ENCODE results near the gene MAPK1.
"Not testable (repeated sequence)": the region's sequence is repeated elsewhere in the genome, so short reads cannot be mapped to it uniquely, and the experiment has no call there.

Gene MAPK1

DNA sequence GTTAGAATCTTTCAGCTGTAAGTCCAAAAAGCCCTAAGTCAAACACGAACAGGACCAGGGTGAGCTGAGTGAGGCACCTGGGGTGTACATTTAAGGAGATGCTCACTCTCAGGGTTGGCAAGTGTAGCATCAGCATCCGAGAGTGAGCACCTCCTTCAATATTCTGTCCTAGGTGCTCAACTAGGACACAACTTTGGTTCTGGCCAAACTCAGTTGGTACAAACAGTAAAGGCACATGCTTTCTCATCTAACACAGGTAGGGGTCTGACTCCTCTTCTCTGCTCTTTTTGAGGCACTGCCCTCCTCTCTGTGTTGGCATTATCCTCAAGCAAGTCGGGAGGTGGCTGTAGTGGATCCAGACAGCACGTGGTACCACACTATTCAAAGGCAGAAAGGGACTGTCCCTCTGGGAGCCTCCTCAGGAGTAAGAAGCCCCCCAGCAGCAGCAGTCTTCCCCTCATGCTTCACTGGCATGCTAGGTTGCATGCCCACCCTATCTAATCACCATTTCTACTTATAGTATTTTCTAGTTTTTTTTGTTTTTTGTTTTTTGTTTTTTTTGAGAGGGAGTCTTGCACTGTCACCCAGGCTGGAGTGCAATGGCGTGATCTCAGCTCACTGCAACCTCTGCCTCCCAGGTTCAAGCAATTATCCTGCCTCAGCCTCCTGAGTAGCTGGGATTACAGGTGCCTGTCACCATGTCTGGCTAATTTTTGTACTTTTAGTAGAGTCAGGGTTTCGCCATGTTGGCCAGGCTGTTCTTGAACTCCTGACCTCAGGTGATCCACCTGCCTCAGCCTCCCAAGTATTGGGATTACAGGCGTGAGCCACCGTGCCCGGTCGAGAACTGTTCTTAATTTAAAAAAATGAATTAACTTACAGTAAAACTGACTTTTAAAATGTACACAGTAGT is 14.7 kb upstream of the MAPK1 start:
- no peak for DNase-seq

DNA sequence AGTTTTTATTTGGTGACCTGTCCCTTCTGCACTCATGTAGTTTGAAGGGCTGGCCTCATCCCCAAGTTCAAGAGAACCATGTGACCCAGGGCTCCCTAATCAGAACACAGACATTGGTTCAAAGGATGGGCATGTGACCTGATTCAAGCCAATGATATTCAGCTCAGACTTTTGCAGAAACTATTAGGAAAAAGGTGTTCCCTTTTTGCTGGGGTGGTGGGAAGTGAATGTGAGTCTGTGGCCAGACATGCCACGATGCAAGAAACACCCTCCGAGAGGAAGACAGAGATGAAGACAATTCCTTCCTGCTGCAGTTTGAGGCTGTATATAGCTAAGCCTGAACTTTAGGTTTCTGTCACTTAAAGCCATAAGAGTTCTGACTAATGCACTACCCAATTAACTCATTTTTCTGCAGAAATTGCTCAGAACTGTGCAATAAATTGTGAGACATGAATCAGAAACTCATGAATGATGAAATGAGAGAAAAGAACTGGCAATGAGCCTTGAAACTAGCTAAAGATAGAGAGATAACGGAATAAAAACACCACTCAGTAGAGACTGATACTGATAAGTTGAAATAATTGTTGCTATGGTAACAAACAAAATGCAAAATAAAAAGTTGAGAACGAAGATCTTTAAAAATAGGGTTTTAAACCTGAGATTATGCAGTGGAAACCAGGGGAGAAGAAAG is 9.2 kb upstream of the MAPK1 start:
- peak; percentile 56 for DNase-seq

DNA sequence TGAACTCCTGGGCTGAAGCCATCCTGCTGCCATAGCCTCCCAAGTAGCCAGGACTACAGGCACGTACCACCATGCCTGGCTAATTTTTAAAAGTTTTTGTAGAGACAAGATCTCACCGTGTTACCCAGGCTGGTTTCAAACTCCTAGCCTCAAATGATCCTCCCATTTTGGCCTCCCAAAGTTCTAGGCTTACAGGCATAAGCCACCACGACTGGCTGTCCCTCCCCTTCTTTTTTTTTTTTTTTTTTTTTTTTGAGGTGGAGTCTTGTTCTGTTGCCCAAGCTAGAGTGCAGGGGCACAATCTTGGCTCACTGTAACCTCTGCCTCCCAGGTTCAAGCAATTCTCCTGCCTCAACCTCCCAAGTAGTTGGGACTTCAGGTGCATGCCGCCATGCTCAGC is 7.5 kb upstream of the MAPK1 start:
- DNase-seq, result not testable (repeated sequence)

DNA sequence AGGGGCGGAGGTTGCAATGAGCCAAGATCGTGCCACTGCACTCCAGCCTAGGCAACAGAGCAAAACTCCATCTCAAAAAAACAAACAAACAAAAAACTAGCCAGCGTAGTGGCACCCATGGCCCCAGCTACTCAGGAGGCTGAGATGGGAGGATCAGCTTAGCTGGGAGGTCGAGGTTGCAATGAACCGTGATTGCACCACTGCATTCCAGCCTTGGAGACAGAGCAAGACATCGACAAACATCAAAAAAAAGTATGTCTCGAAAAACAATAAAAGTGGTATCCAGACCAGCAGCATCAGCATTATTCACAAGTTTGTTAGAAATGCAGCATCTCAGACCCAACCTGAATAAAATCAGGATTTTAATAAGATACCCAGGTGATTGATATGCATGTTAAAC is 6.2 kb upstream of the MAPK1 start:
- no peak for DNase-seq

DNA sequence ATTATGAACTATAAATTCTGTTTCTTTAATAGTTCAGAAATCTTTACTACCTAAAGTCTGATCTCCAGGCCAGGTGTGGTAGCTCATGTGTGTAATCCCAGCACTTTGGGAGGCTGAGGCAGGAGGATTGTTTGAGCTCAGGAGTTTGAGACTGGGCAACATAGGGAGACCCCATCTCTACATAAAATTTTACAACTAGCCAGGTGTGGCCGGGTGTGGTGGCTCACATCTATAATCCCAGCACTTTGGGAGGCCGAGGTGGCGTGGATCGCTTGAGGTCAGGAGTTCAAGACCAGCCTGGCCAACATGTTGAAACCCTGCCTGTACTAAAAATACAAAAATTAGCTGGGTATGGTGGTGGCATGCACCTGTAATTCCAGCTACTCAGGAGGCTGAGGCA is 5.3 kb upstream of the MAPK1 start:
- DNase-seq, result not testable (repeated sequence)

DNA sequence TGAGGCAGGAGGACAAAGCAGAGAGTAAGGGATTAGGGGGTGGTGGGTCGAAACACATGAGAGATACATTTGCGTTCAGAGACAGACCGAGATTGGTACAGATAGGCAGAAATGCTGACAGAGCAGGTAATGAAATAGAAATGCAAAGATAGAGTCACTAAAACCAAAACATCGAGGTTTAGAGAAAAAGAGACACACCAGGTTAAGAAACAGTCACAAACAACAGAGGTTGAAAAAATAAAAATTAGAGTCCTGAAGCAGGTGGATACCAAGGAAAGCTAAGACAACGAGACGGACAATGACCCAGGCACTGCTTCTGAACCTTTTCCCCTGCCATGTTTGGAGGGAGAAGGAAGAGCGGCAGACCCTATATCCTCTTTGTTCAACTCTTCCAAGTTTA is 1.2 kb upstream of the MAPK1 start:
- no peak for DNase-seq

DNA sequence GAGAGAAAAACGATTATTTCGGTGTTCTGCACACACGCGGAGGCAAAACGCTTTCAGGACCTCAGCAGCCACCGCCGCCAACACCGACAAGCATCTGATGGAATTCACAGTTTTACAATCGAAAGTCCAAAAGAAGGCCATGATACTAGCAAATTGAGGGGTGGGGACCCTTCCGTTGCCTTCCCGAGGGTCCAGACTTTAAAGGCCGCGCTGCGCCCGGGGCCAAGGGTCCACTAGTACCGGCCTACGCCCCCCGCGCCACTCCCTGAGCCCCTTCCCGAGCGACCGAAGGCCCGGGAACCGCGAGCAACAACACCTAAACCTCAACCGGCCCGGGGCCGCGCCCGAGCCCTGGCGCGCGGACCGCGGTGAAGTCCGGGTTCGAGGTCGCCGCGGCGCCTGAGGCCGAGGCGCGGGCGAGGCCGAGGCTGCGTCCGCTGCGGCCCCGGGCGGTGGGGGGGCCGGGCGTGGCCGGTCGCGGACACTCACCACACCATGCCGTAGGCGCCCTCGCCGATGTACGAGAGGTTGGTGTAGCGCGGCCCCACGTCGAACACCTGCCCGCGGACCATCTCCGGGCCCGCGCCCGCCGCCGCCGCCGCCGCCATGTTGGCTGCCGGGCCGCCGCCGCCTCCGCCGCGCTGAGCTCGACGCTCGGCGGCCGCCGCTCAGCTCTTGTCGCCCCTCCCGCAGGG is 465 bp downstream of the MAPK1 start:
- DNase-seq, result peak; percentile 28

DNA sequence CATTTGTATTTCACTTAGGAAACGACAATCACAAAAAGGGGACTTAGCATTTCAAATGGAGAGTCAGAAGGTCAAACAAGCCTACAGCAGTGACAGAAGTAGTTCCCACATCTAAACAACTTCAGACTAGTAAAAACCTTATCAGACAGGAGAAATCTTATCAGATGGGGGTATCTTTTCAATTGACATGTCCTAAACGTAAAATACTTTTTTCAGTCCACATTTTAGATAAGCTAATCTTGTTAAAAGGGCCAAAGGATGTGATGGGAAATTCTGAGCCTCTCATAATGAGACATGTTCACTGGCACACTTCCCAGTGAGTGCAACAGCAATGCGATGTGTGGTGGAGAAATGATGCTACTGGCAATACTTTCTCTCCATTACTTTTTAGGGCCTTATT is 2.4 kb downstream of the MAPK1 start:
- DNase-seq, result peak; percentile 34

DNA sequence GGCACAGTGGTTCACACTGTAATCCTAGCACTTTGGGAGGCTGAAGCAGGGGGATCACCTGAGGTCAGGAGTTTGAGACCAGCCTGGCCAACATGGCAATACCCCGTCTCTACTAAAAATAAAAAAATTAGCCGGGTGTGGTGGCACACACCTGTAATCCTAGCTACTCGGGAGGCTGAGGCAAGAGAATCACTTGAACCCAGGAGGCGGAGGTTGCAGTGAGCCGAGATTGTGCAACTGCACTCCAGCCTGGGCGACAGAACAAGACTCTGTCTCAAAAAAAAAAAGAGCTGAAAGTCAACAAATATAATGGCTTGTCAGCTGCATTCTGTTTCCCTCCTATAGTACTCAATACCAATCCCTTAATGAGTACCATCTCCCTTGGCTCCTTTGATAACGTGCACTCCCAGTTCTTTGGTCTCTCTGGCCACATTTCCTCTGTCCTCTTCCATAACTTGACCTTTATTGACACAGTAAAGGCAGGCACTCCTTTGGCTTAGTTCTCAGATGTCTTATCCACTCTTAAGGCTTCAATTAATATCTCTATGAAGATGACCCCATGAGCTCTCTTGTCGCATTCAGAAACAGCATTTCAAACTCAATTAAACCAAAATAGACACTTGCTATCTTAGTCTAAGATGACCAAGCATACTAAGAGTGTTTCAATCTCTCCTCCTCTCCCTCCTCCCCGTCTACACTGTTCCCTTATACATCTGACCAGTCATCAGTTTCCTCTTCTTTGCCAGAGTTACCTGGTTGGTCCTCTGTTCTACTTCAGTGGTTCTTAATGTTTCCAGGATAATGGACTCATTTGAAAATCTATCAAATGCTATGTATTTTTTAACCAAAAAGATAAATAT is 4.8 kb downstream of the MAPK1 start:
- no peak for DNase-seq

DNA sequence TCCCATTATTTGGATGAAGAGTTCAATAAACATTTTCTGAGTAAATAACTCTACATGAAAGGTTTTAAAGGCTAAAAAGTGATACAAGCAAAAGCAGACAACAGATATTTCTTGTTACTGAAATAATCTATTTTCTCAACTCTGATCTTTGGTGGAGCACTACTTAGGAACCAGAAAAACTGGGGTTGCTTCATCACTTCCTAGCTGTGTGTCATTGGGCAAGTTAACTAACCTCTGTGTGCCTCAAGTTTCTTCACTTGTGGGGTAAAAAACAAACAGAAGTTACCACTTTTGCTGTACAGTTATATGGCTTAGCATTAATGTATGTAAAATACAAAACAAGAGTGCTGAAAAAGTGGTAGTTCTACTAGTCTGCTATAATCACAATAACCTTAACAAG is 5.6 kb downstream of the MAPK1 start:
- DNase-seq, result no peak

DNA sequence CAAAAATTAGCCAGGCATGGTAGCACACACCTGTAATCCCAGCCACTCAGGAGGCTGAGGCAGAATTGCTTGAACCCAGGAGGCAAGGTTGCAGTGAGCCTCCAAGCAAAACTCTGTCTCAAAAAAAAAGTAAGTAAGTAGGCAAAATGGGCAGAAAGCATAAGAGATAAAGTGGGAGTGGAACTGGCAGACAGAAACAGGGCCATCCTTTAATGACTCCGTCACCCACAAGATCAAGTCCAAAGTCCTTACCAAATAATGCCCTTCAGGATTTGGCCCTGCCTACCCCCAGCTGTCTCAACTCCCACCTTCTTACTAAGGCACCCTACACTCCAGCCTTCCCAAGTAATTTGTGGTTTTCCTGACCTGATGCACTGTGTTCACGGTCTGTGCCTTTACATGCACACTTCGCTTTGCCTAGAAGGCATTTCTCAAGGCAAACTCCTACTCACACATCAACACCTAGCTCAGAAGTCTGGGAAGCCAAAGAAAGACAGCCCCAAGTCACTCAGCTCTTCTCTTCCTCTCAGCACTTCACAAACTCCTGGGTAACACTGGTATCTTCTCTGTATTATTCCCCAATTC is 6.1 kb downstream of the MAPK1 start:
- DNase-seq, result no peak

DNA sequence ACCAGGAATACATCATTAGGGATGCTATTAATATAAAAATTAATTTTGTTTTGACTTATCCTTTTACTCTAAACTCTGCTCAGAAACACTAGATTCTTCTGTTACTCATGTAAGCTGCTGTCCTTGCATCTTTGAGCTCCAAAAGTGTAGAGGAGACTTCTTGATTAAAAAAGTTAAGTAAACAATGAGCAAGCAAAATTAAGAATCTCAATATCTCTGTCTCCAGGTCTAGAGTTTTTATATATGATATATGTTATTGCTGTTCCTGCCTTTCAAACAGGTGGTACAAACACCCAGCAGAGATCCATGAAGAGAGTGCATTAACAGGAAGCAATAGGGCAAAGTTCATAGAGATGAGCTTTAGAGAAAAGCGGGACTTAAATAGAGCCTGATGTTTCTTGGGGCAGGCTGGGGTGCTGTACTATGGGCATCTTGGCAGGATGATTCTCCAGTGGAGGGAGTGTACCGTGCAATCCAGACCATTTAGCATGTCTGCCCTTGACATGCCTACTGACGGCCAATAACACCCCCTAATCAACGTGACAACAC is 6.9 kb downstream of the MAPK1 start:
- no peak for DNase-seq

DNA sequence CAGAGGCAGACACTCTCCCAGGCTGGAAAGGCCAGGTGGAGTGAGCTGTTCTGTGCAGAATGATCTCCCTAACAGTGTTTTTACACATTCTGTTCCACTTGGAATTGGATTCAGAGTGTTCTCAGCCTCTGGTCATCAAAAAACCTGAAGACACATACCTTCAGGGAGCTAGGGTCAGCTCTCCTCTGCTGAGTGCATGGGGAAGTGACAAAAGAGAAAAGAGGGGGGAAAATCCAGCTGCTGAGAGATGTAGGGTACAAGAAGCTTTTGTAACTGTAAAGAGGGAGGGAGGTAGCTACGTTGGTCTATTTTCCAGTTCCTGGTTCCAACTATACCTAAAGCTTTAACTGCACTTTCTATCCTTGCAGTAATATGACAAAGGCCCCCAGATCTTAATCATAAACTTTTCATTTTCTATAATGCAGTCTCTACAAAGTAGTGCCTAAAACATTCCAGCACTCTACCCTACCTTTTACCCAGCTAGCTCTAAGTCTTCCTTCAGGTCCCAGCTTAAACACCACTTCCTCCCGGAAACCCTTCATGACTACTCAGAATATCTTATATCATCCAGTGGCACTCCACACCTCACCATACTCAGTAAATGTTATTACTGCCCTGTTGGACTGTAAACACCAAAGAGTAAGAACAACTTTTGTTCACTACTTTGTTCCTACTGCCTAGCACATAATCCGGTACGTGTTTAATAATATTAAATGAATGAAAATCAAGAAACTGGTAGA is 9.2 kb downstream of the MAPK1 start:
- DNase-seq, result no peak

DNA sequence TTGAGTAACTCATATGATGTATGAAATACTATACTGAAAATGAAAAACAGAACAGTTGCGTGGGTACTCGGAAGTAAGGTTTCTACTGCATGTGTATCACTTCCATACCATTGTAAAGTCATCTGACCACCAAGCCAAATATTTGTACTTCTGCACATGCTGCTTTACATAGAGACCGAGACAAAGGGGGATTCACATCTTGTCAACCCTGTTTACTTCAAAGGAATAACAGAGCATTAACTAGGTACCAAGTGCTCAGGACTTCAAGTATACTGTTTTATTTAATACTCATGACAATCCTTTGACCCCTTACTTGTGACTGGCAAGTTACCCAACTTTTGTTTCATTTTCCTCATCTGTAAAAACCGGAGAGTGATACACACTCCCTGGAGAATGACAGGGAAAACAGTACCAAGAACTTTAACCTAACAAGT is 9.9 kb downstream of the MAPK1 start:
- DNase-seq, result no peak

DNA sequence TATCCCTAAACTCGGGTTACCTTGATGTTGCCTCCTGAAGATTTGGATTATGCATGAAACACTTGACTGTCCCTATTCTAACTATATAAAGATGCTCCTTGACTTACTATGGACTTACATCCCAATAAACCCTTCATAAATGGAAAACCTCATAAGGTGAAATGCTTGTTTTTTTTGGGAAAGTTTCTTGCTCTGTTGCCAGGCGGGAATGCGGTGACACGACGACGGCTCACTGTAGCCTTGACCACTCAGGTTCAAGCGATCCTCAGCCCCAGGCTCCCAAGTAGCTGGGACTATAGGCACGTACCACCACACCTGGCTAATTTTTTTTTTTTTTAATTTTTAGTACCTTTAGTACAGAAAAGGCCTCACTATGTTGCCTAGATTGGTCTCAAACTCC is 10.6 kb downstream of the MAPK1 start:
- no peak for DNase-seq

DNA sequence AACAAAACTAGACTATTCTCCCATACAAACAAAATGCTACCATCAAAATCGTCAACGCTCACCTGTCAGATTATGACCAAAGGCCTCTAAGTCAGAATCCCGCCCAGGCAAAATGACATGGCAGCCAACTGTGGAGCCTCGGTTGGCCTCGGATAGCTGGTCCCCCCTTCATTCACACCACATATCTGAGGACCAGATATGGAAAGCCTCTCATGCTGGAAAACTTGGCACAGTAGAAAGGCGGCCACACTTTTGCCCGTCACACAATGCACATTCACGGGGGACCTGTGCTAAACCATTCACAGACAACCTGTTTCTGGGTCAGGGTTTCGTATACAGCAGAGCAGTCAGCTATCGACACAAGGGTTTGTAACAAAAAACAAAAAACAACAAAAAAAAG is 11.2 kb downstream of the MAPK1 start:
- no peak for DNase-seq

DNA sequence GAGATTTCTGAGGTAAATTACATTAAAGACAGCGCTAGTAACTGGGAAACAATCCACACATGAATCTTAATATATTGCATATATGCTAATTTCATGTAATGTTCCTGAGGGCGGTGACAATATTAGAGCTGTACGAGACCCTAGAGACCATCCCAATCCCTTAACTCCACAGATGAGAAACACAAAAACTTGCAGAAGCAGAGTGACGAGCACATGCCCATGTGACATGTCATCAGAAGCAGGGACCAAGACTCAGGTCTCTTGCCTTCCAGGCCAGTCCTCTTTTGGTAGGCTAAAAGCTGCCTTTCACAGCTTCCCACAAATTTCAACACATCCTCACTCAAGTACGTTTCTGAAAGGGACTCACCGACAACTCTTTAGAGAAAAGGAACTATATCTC is 11.8 kb downstream of the MAPK1 start:
- DNase-seq, result no peak

DNA sequence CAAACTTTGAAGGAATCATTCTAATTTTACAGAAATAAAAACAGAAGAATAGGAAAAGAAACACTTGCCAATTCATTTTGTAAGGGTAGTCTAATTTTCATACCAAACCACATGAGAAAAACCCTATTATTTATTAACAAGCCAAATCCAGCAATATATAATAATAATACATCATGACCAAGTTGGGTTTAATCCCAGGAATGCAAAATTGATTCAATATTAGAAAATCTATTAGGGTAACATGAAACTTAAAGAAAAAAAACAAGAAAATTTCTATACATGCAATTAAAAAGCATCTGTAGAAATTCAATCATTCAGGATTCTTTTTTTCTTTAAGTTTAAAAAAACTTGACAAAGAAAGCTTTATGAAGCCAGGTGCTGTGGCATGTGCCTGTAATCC is 16.8 kb downstream of the MAPK1 start:
- no peak for DNase-seq

DNA sequence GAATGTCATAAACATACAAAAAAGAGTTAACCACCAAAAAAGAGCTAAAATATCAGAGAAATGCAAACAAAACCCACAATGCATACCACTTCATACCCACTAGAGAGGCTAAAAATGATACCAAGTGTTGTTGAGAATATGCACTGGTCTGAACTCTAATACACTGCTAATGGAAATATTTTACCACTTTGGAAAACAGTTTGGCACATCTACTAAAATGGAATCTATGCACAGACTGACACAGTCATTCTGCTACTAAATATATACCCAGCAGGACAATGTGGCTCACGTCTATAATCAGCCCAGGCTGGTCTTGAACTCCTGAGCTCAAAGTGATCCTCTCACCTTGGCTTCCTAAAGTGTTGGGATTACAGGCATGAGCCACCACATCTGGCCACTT is 18.0 kb downstream of the MAPK1 start:
- no peak for DNase-seq

DNA sequence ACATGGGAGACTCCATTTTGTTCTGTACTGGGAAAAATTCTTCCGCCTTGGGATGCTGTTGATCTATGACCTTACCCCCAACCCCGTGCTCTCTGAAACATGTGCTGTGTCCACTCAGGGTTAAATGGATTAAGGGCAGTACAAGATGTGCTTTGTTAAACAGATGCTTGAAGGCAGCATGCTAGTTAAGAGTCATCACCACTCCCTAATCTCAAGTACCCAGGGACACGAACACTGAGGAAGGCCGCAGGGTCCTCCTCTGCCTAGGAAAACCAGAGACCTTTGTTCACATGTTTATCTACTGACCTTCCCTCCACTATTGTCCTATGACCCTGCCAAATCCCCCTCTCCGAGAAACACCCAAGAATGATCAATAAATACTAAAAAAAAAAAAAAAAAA is 19.4 kb downstream of the MAPK1 start:
- DNase-seq, result not testable (repeated sequence)

Data from stimulated activated CD4-positive, alpha-beta T cell treated with anti-CD3 and anti-CD28 coated beads, Interleukin-4, amount 100 ng/mL, for 24 hours (primary cell).